KMS-11 (cell line): Measurements from ENCODE around the gene FLCN.
"Not testable (repeated sequence)": the region's sequence is repeated elsewhere in the genome, so short reads cannot be mapped to it uniquely, and the experiment has no call there.

ENCODE experiments used
- H2AFZ ChIP-seq: fragments of 200-600 bp; sonication (generic); 2 replicates; pipeline ENCODE4 v1.6.1; 2016; ENCODE audit warnings: antibody characterized with exemption, mixed run types, low read depth
- H3K27ac ChIP-seq: fragments of 200-600 bp; sonication (generic); 2 replicates; pipeline ENCODE4 v1.6.1; 2016; ENCODE audit warnings: mild to moderate bottlenecking, mixed run types
- H3K27me3 ChIP-seq: fragments of 200-600 bp; sonication (generic); 2 replicates; pipeline ENCODE4 v1.6.1; 2017; ENCODE audit warnings: mild to moderate bottlenecking, low read depth, mixed run types, moderate library complexity; ENCODE audit not compliant: insufficient read depth
- H3K36me3 ChIP-seq: fragments of 200-600 bp; sonication (generic); 2 replicates; pipeline ENCODE4 v1.6.1; 2017; ENCODE audit warnings: mild to moderate bottlenecking, mixed run types; ENCODE audit not compliant: insufficient read depth
- H3K4me1 ChIP-seq: fragments of 200-600 bp; sonication (generic); 2 replicates; pipeline ENCODE4 v1.6.1; 2016; ENCODE audit warnings: mild to moderate bottlenecking, low read depth, mixed run types; ENCODE audit not compliant: poor library complexity, severe bottlenecking
- H3K4me2 ChIP-seq: fragments of 200-600 bp; sonication (generic); 2 replicates; pipeline ENCODE4 v1.7.0; 2016; ENCODE audit warnings: mild to moderate bottlenecking, mixed run types
- H3K4me3 ChIP-seq: fragments of 200-600 bp; sonication (generic); IDR thresholded peaks from 2 replicates; pipeline ENCODE4 v1.6.1; 2017; ENCODE audit warnings: low read depth, low read length, mixed read lengths; ENCODE audit not compliant: insufficient read depth
- H3K79me2 ChIP-seq: fragments of 200-600 bp; sonication (generic); 2 replicates; pipeline ENCODE4 v1.6.1; 2016; ENCODE audit warnings: low read depth, mixed run types; ENCODE audit not compliant: insufficient read depth
- H3K9ac ChIP-seq: fragments of 200-600 bp; sonication (generic); 2 replicates; pipeline ENCODE4 v1.6.1; 2016; ENCODE audit warnings: mild to moderate bottlenecking, mixed run types
- H4K20me1 ChIP-seq: fragments of 200-600 bp; sonication (generic); 2 replicates; pipeline ENCODE4 v1.6.1; 2016; ENCODE audit warnings: mild to moderate bottlenecking, mixed run types; ENCODE audit not compliant: insufficient read depth
- CTCF ChIP-seq: fragments of 200-600 bp; sonication (generic); conservative IDR thresholded peaks from 2 replicates; pipeline ENCODE4 v1.6.1; 2017; ENCODE audit warnings: low read depth, mild to moderate bottlenecking, antibody characterized with exemption, low read length, moderate library complexity, mixed read lengths

The FLCN gene

GRCh38 chr17:17237026-17237799, at the start of gene FLCN:
Gene FLCN (minus strand): TSS chr17:17237168. CDS start chr17:17228137, 9,031 bp downstream.
- Histone ChIP-seq H3K4me3 (no peak within 1 kb of the TSS), H3K79me2 (peaks cover 29% of the 10 kb centered on the region), H2AFZ (peak within 1 kb of the TSS; percentile 95), H3K27ac (peak within 1 kb of the TSS; percentile 95), H3K4me2 (peak within 1 kb of the TSS; percentile 53), H3K4me1 (peaks cover 32% of the 10 kb centered on the region), H4K20me1 (no peaks in the 10 kb centered on the region), H3K36me3 (no peaks in the 10 kb centered on the region), H3K27me3 (no peaks in the 10 kb centered on the region), H3K9ac (peak within 1 kb of the TSS; percentile 97)
- TF ChIP-seq CTCF: no peak

GRCh38 chr17:17285951-17286350, 49.0 kb upstream of the FLCN start:
- Histone ChIP-seq H2AFZ (no peak overlapping the region), H3K9ac (no peak overlapping the region), H3K27ac (no peak overlapping the region), H3K27me3 (no peaks in the 10 kb centered on the region), H3K36me3 (no peaks in the 10 kb centered on the region), H4K20me1 (no peaks in the 10 kb centered on the region), H3K4me2 (no peak overlapping the region), H3K4me3 (no peak overlapping the region), H3K79me2 (no peaks in the 10 kb centered on the region), H3K4me1 (peaks cover 6% of the 10 kb centered on the region)
- no peak for TF ChIP-seq CTCF

- peak within 1 kb of the TSS; percentile 97 for H3K27ac ChIP-seq
- peak within 1 kb of the TSS; percentile 99 for H3K9ac ChIP-seq
- H3K4me3 ChIP-seq: no peak within 1 kb of the TSS
- no peaks in the 10 kb centered on the region for H4K20me1 ChIP-seq
- H3K27me3 ChIP-seq: no peaks in the 10 kb centered on the region
- peaks cover 46% of the 10 kb centered on the region for H3K79me2 ChIP-seq
- TF ChIP-seq CTCF: no peak
- H3K4me2 ChIP-seq: peak within 1 kb of the TSS; percentile 88
- no peaks in the 10 kb centered on the region for H3K36me3 ChIP-seq
- H2AFZ ChIP-seq: peak within 1 kb of the TSS; percentile 85
- H3K4me1 ChIP-seq: peaks cover 31% of the 10 kb centered on the region
Measured at GRCh38 chr17:17280613-17281549, 43.9 kb upstream of the FLCN start, which contains the start of gene COPS3. Gene COPS3 (minus strand): TSS chr17:17281246. CDS start chr17:17281186, 60 bp downstream.

- Histone ChIP-seq H2AFZ (no peak overlapping the region), H3K4me1 (peaks cover 31% of the 10 kb centered on the region), H4K20me1 (no peaks in the 10 kb centered on the region), H3K79me2 (peaks cover 59% of the 10 kb centered on the region), H3K27me3 (no peaks in the 10 kb centered on the region), H3K9ac (peak overlapping the region; percentile 99; the same call in 1 of the 2 replicates), H3K36me3 (no peaks in the 10 kb centered on the region), H3K27ac (no peak overlapping the region; the same call in 1 of the 2 replicates), H3K4me3 (no peak overlapping the region), H3K4me2 (peak overlapping the region; percentile 86)
- TF ChIP-seq CTCF: no peak
Measured at GRCh38 chr17:17279316-17279715, 42.3 kb upstream of the FLCN start.

GRCh38 chr17:17277431-17277830, 40.5 kb upstream of the FLCN start:
- H3K36me3 ChIP-seq, H3K27me3 ChIP-seq, H2AFZ ChIP-seq, H3K9ac ChIP-seq, H3K27ac ChIP-seq, H3K4me3 ChIP-seq, H4K20me1 ChIP-seq, H3K4me2 ChIP-seq: not testable (repeated sequence)
- Histone ChIP-seq H3K79me2 (peaks cover 66% of the 10 kb centered on the region), H3K4me1 (peaks cover 31% of the 10 kb centered on the region)
